WTC11 (cell line): ENCODE results near the gene NBEA. TPM values are rescaled to one million over a fixed set of nuclear protein-coding genes. Genes with fewer than 3 reads are reported as not detected.
A peak's percentile ranks its signal among the peaks of the same experiment; 100 is the strongest.

Source experiments
- ATAC-seq: fragments of 200-7000 bp; cut with Tn5 transposase; 2 replicates; pipeline ENCODE4 v1.10.0; 2021; ENCODE audit warnings: mild to moderate bottlenecking, moderate library complexity
- CTCF ChIA-PET: fragments of 300-600 bp; sonication (Branson Sonifier 250); formaldehyde crosslinking; loops from one replicate; lab custom pipeline; 2021; ENCODE audit warnings: antibody characterized with exemption; lab: Charles Lee
- POLR2A ChIA-PET: fragments of 350-600 bp; sonication (Branson Sonifier 250); formaldehyde crosslinking; loops from one replicate; lab custom pipeline; 2021; ENCODE audit warnings: antibody characterized with exemption; lab: Charles Lee
- DNase-seq: peaks from one replicate; pipeline ENCODE4 v3.0.0; 2021; ENCODE audit warnings: low spot score
- H3K27ac Mint-ChIP-seq: 2 replicates; pipeline ENCODE4 v1.8.0; 2021; ENCODE audit warnings: mixed read lengths
- H3K27me3 Mint-ChIP-seq: 2 replicates; pipeline ENCODE4 v1.8.0; 2021; ENCODE audit warnings: low read depth, mild to moderate bottlenecking, moderate library complexity, mixed read lengths
- H3K36me3 Mint-ChIP-seq: 2 replicates; pipeline ENCODE4 v1.8.0; 2021; ENCODE audit warnings: mixed read lengths
- H3K4me1 Mint-ChIP-seq: 2 replicates; pipeline ENCODE4 v1.8.0; 2022; ENCODE audit warnings: mixed read lengths
- H3K4me3 Mint-ChIP-seq: 2 replicates; pipeline ENCODE4 v1.8.0; 2021; ENCODE audit warnings: mild to moderate bottlenecking, moderate library complexity, mixed read lengths
- H3K9me3 Mint-ChIP-seq: 2 replicates; pipeline ENCODE4 v1.8.0; 2021; ENCODE audit warnings: mixed read lengths
- AFF4 ChIP-seq: sonication (generic); formaldehyde crosslinking; IDR thresholded peaks from 2 replicates; pipeline ENCODE4 v1.8.1; 2023; ENCODE audit warnings: mild to moderate bottlenecking, missing genetic modification reagents, borderline replicate concordance
- ATF1 ChIP-seq: sonication (generic); formaldehyde crosslinking; IDR thresholded peaks from 2 replicates; pipeline ENCODE4 v1.8.1; 2023; ENCODE audit warnings: mild to moderate bottlenecking, moderate library complexity, missing genetic modification reagents
- CBFB ChIP-seq: sonication (generic); formaldehyde crosslinking; IDR thresholded peaks from 2 replicates; pipeline ENCODE4 v1.8.1; 2022; ENCODE audit warnings: mild to moderate bottlenecking, low read depth, missing genetic modification reagents
- ESRRA ChIP-seq: sonication (generic); formaldehyde crosslinking; IDR thresholded peaks from 2 replicates; pipeline ENCODE4 v1.8.1; 2022; ENCODE audit warnings: mild to moderate bottlenecking, missing genetic modification reagents, borderline replicate concordance
- GRHL2 ChIP-seq: fragments of 250-450 bp; sonication (Bioruptor Pico); IDR thresholded peaks from 2 replicates; pipeline ENCODE4 v1.8.0; 2022; ENCODE audit warnings: mild to moderate bottlenecking, moderate library complexity; ENCODE audit not compliant: insufficient replicate concordance, severe bottlenecking
- IRF2 ChIP-seq: sonication (generic); formaldehyde crosslinking; IDR thresholded peaks from 2 replicates; pipeline ENCODE4 v1.8.0; 2022; ENCODE audit warnings: low read depth, missing genetic modification reagents, borderline replicate concordance
- JUN ChIP-seq: sonication (generic); formaldehyde crosslinking; IDR thresholded peaks from 2 replicates; pipeline ENCODE4 v1.8.0; 2023; ENCODE audit warnings: mild to moderate bottlenecking, missing genetic modification reagents
- MAX ChIP-seq: sonication (generic); formaldehyde crosslinking; IDR thresholded peaks from 2 replicates; pipeline ENCODE4 v1.8.0; 2022; ENCODE audit warnings: mild to moderate bottlenecking, missing genetic modification reagents
- MXD4 ChIP-seq: fragments of 250-450 bp; sonication (Bioruptor Pico); IDR thresholded peaks from 2 replicates; pipeline ENCODE4 v1.8.0; 2021; ENCODE audit warnings: mild to moderate bottlenecking, moderate library complexity, borderline replicate concordance
- MYBL2 ChIP-seq: sonication (generic); formaldehyde crosslinking; IDR thresholded peaks from 2 replicates; pipeline ENCODE4 v1.8.1; 2023; ENCODE audit warnings: mild to moderate bottlenecking, moderate library complexity, missing genetic modification reagents
- NFE2L1 ChIP-seq: sonication (generic); formaldehyde crosslinking; IDR thresholded peaks from 2 replicates; pipeline ENCODE4 v1.8.1; 2023; ENCODE audit warnings: missing genetic modification reagents
- NFYB ChIP-seq: sonication (generic); formaldehyde crosslinking; conservative IDR thresholded peaks from 2 replicates; pipeline ENCODE4 v1.8.0; 2022; ENCODE audit warnings: low read depth, missing genetic modification reagents
- NR1H2 ChIP-seq: sonication (generic); formaldehyde crosslinking; IDR thresholded peaks from 2 replicates; pipeline ENCODE4 v1.9.0; 2021; ENCODE audit warnings: mild to moderate bottlenecking, moderate library complexity, missing genetic modification reagents
- NR3C1 ChIP-seq: sonication (generic); formaldehyde crosslinking; conservative IDR thresholded peaks from 2 replicates; pipeline ENCODE4 v1.8.1; 2023; ENCODE audit warnings: low read depth, mild to moderate bottlenecking, missing genetic modification reagents
- SMAD3 ChIP-seq: sonication (generic); formaldehyde crosslinking; IDR thresholded peaks from 2 replicates; pipeline ENCODE4 v1.8.0; 2022; ENCODE audit warnings: missing genetic modification reagents, mild to moderate bottlenecking, borderline replicate concordance
- SMAD4 ChIP-seq: sonication (generic); formaldehyde crosslinking; IDR thresholded peaks from 2 replicates; pipeline ENCODE4 v1.8.0; 2022; ENCODE audit warnings: mild to moderate bottlenecking, missing genetic modification reagents
- TEAD1 ChIP-seq: sonication (generic); formaldehyde crosslinking; IDR thresholded peaks from 2 replicates; pipeline ENCODE4 v1.8.0; 2022; ENCODE audit warnings: mild to moderate bottlenecking, missing genetic modification reagents
- TEAD4 ChIP-seq: sonication (generic); formaldehyde crosslinking; IDR thresholded peaks from 2 replicates; pipeline ENCODE4 v1.8.0; 2022; ENCODE audit warnings: mild to moderate bottlenecking, missing genetic modification reagents
- TP53 ChIP-seq: sonication (generic); formaldehyde crosslinking; IDR thresholded peaks from 2 replicates; pipeline ENCODE4 v1.8.1; 2023; ENCODE audit warnings: mild to moderate bottlenecking, missing genetic modification reagents
- USF1 ChIP-seq: sonication (generic); formaldehyde crosslinking; IDR thresholded peaks from 2 replicates; pipeline ENCODE4 v1.8.0; 2022; ENCODE audit warnings: mild to moderate bottlenecking, missing genetic modification reagents
- ZNF232 ChIP-seq: sonication (generic); formaldehyde crosslinking; IDR thresholded peaks from 2 replicates; pipeline ENCODE4 v1.8.0; 2022; ENCODE audit warnings: mild to moderate bottlenecking, missing genetic modification reagents
- total RNA-seq: library from RNA; stranded (reverse); gene quantifications from 3 replicates; pipeline ENCODE4 v1.2.3, GENCODE V29; 2021
- TF ChIP-seq, protein P1 (sequence below): fragments of 250-450 bp; sonication (Bioruptor Pico); IDR thresholded peaks from 2 replicates; pipeline ENCODE4 v1.9.0; 2021; ENCODE audit warnings: mild to moderate bottlenecking
- TF ChIP-seq, protein P2 (sequence below): sonication (generic); formaldehyde crosslinking; IDR thresholded peaks from 2 replicates; pipeline ENCODE4 v1.8.1; 2023; ENCODE audit warnings: mild to moderate bottlenecking, missing genetic modification reagents
- TF ChIP-seq, protein P3 (sequence below): sonication (generic); formaldehyde crosslinking; IDR thresholded peaks from 2 replicates; pipeline ENCODE4 v1.8.0; 2022; ENCODE audit warnings: missing genetic modification reagents

The NBEA gene
- total RNA-seq, 1 experiment from 2014 or later = 20.9 TPM

- TF ChIP-seq NFE2L1 (CRISPR knock-in tag) = peak; percentile 74; the same call in 1 of the 2 replicates
- TF ChIP-seq GRHL2 (CRISPR knock-in tag) = no peak
- TF ChIP-seq, protein P1, sequence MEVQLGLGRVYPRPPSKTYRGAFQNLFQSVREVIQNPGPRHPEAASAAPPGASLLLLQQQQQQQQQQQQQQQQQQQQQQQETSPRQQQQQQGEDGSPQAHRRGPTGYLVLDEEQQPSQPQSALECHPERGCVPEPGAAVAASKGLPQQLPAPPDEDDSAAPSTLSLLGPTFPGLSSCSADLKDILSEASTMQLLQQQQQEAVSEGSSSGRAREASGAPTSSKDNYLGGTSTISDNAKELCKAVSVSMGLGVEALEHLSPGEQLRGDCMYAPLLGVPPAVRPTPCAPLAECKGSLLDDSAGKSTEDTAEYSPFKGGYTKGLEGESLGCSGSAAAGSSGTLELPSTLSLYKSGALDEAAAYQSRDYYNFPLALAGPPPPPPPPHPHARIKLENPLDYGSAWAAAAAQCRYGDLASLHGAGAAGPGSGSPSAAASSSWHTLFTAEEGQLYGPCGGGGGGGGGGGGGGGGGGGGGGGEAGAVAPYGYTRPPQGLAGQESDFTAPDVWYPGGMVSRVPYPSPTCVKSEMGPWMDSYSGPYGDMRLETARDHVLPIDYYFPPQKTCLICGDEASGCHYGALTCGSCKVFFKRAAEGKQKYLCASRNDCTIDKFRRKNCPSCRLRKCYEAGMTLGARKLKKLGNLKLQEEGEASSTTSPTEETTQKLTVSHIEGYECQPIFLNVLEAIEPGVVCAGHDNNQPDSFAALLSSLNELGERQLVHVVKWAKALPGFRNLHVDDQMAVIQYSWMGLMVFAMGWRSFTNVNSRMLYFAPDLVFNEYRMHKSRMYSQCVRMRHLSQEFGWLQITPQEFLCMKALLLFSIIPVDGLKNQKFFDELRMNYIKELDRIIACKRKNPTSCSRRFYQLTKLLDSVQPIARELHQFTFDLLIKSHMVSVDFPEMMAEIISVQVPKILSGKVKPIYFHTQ (CRISPR knock-in tag) = no peak
- TF ChIP-seq, protein P2, sequence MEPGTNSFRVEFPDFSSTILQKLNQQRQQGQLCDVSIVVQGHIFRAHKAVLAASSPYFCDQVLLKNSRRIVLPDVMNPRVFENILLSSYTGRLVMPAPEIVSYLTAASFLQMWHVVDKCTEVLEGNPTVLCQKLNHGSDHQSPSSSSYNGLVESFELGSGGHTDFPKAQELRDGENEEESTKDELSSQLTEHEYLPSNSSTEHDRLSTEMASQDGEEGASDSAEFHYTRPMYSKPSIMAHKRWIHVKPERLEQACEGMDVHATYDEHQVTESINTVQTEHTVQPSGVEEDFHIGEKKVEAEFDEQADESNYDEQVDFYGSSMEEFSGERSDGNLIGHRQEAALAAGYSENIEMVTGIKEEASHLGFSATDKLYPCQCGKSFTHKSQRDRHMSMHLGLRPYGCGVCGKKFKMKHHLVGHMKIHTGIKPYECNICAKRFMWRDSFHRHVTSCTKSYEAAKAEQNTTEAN = no peak
- TF ChIP-seq ZNF232 = no peak
- no peak for TF ChIP-seq ATF1 (CRISPR knock-in tag)
- TF ChIP-seq SMAD4 (CRISPR knock-in tag) = no peak
- TF ChIP-seq SMAD3 = 0 out of 2 replicates have a peak, but pooled peaks have one; percentile 61
- TF ChIP-seq CBFB (CRISPR knock-in tag) = no peak
- TF ChIP-seq, protein P3, sequence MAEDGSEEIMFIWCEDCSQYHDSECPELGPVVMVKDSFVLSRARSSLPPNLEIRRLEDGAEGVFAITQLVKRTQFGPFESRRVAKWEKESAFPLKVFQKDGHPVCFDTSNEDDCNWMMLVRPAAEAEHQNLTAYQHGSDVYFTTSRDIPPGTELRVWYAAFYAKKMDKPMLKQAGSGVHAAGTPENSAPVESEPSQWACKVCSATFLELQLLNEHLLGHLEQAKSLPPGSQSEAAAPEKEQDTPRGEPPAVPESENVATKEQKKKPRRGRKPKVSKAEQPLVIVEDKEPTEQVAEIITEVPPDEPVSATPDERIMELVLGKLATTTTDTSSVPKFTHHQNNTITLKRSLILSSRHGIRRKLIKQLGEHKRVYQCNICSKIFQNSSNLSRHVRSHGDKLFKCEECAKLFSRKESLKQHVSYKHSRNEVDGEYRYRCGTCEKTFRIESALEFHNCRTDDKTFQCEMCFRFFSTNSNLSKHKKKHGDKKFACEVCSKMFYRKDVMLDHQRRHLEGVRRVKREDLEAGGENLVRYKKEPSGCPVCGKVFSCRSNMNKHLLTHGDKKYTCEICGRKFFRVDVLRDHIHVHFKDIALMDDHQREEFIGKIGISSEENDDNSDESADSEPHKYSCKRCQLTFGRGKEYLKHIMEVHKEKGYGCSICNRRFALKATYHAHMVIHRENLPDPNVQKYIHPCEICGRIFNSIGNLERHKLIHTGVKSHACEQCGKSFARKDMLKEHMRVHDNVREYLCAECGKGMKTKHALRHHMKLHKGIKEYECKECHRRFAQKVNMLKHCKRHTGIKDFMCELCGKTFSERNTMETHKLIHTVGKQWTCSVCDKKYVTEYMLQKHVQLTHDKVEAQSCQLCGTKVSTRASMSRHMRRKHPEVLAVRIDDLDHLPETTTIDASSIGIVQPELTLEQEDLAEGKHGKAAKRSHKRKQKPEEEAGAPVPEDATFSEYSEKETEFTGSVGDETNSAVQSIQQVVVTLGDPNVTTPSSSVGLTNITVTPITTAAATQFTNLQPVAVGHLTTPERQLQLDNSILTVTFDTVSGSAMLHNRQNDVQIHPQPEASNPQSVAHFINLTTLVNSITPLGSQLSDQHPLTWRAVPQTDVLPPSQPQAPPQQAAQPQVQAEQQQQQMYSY = no peak
- TF ChIP-seq MXD4 (CRISPR knock-in tag) = no peak
- no peak for TF ChIP-seq NR3C1
- TF ChIP-seq TEAD1 (CRISPR knock-in tag) = peak; percentile 52; the same call in 1 of the 2 replicates
- TF ChIP-seq IRF2 (CRISPR knock-in tag) = no peak
- 0 out of 2 replicates have a peak, but pooled peaks have one; percentile 43 for TF ChIP-seq MYBL2 (CRISPR knock-in tag)
- TF ChIP-seq TP53 (CRISPR knock-in tag) = no peak
- TF ChIP-seq MAX (CRISPR knock-in tag) = peak; percentile 56; the same call in 1 of the 2 replicates
- TF ChIP-seq, all 79 proteins: peak for 21
These were observed at the start of gene NBEA (continued) for GRCh38 chr13:34941835-34942731.

DNA sequence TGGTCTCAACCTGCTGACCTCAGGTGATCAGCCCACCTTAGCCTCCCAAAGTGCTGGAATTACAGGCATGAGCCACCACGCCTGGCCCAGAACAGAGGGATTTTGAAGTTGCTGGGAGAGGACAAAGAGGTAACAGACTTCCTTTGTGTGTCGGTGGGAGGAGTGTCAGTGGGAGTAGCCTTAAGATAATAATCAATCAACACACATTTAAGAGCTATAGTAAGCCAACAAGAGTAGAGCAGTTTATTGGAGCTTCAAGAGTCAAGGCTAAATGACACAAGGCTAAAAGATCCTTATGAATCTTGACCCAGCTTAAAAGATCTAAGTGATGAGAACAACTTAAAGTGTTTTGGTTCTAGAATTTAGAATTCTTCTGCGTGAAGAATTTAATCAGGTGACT lies 47.3 kb upstream of the NBEA start:
- CTCF ChIA-PET = interaction anchor here (0.7 to 1.5 kb wide), 2 partner anchors 11 to 584 kb away, joined by 3 to 5 read pairs; no protein-coding TSS in a partner anchor
- POLR2A ChIA-PET = no interaction called here
- DNase-seq = no peak
- Mint-ChIP-seq H3K27ac (no peak overlapping the region), H3K27me3 (no peaks in the 10 kb centered on the region; the same call in none of the 2 replicates), H3K36me3 (no peaks in the 10 kb centered on the region; the same call in 1 of the 2 replicates), H3K4me1 (peaks cover 31% of the 10 kb centered on the region), H3K4me3 (no peak overlapping the region), H3K9me3 (no peaks in the 10 kb centered on the region)
- no peak for ATAC-seq
- TF ChIP-seq ESRRA (CRISPR knock-in tag) = no peak
- TF ChIP-seq CBFB (CRISPR knock-in tag) = no peak
- TF ChIP-seq TP53 (CRISPR knock-in tag) = no peak
- no peak for TF ChIP-seq JUN (CRISPR knock-in tag)
- TF ChIP-seq TEAD4 (CRISPR knock-in tag) = no peak
- TF ChIP-seq NFYB (CRISPR knock-in tag) = no peak
- no peak for TF ChIP-seq AFF4 (CRISPR knock-in tag)
- TF ChIP-seq NR1H2 (CRISPR knock-in tag) = no peak
- TF ChIP-seq USF1 (CRISPR knock-in tag) = no peak
